Fibroblast of mammary gland (primary cell): Measurements from ENCODE around the gene FAAH.

Source experiments
- DNase-seq: peaks from one replicate; pipeline ENCODE4 v3.0.0-alpha.2; 2010; ENCODE audit warnings: low read depth
- H3K4me3 ChIP-seq: 2 replicates; pipeline ENCODE4 v1.5.1; 2011; ENCODE audit warnings: low read depth, mild to moderate bottlenecking, low read length, moderate library complexity; ENCODE audit not compliant: control insufficient read depth
- TF ChIP-seq, protein P1 (sequence below): conservative IDR thresholded peaks from 2 replicates; pipeline ENCODE4 v1.5.1; 2011; ENCODE audit warnings: low read depth, low read length, inconsistent platforms; ENCODE audit not compliant: control insufficient read depth, insufficient read depth

FAAH gene

DNA sequence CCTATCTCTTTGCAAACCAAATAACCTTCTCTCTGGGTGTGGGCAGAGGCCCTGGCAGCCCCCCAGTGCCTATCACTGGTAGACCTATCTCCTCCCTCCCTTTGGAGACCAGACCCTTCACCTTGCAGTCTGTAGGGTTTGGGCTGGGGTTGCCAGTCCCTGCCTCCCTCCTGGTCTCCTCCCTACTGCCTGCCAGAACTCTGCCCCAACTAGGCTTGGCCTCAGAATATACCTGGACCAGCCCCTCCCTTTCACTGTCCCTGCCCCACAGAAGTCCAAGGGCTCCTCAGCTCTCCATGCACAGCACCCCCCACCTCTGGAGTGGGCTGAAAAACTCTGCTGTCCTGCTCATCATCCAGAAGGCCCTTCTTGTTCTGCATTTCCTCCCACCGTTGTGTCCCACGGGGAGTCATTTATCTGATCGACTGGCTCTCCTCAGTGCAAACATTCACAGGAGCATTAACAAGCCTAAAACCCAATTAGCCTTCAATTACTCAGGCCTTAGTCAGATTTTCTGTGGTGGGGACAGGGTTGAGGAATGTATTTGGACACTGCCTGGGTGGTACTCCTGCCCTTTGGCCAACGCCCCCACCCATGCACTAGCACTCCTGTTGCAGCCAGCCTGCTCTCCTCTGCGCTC is 67.8 kb downstream of the FAAH start:
- DNase-seq, result peak; percentile 7

More for the DNA sequence above, 67.8 kb downstream of the FAAH start:
- TF ChIP-seq, protein P1, sequence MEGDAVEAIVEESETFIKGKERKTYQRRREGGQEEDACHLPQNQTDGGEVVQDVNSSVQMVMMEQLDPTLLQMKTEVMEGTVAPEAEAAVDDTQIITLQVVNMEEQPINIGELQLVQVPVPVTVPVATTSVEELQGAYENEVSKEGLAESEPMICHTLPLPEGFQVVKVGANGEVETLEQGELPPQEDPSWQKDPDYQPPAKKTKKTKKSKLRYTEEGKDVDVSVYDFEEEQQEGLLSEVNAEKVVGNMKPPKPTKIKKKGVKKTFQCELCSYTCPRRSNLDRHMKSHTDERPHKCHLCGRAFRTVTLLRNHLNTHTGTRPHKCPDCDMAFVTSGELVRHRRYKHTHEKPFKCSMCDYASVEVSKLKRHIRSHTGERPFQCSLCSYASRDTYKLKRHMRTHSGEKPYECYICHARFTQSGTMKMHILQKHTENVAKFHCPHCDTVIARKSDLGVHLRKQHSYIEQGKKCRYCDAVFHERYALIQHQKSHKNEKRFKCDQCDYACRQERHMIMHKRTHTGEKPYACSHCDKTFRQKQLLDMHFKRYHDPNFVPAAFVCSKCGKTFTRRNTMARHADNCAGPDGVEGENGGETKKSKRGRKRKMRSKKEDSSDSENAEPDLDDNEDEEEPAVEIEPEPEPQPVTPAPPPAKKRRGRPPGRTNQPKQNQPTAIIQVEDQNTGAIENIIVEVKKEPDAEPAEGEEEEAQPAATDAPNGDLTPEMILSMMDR, result no peak
- H3K4me3 ChIP-seq, result no peak overlapping the region
